Measurements from ENCODE around the gene AIF1L. TPM values are rescaled to one million over a fixed set of nuclear protein-coding genes. Genes with fewer than 3 reads are reported as not detected.

Gene AIF1L
- total and polyA plus RNA-seq, 2 of the 4 experiments (the other 2 are of a cell fraction) = 0.18 to 0.19 TPM

DNA sequence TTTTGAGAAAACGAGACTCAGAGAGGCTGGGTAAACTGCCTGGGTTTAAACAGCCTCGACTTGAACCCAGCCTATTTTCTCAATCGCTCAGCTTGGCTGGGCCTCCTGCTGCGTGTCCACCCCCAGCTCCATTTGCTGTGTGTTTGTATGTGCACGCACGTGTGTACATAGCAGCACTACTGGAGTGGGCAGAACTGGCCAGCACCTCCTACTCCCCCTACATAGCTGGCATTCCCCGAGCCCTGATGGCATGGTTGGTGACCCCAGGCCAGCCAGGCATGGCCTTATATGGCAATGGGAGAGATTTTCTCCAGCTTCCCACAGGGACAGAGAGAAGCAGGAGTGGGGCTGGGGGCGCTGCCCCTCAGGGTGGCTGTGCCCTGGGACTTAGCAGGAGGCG, 4.1 kb downstream of the AIF1L start:
- no peak overlapping the region for H3K23ac ChIP-seq (ENCODE audit: low read depth, low read length)
- 68% methylated on average over 2 of the region's 9 CpGs; no CpG with 5 or more reads in 1 of the 2 experiments for WGBS, 2 experiments (ENCODE audit: extremely low coverage in 2 of 2, insufficient read length in 1 of 2)
- DNase-seq (no peak), ATAC-seq (ENCODE audit: low read depth) (peak; percentile 61)
- dilution Hi-C loops (cut with HindIII; ENCODE audit: low sequenced_read_pairs, unreplicated experiment) = no loop called here
- in situ Hi-C loops (cut with MboI; ENCODE audit: low sequenced_read_pairs) = no loop called here
- ChIA-PET POLR2A (ENCODE audit: unreplicated experiment) (no interaction called here), CTCF (no interaction called here)
- no peak overlapping the region for H2BK20ac ChIP-seq (ENCODE audit: low read depth, low read length)
- no peak overlapping the region for H3K4me2 ChIP-seq (ENCODE audit: low read depth, low read length)
- BruUV-seq (replicated peaks) = no TSS peak
- H2AFZ ChIP-seq (replicated peaks; ENCODE audit: low read length, poor library complexity) = peak overlapping the region; percentile 53
- no peak overlapping the region for H2BK15ac ChIP-seq (ENCODE audit: low read depth, low read length)
- no peak overlapping the region for H2BK120ac ChIP-seq (ENCODE audit: low read depth, low read length)
- 0 out of 2 replicates have a peak, but pooled peaks cover 2% of the 10 kb centered on the region for H3K9me3 ChIP-seq (ENCODE audit: control insufficient read depth, insufficient read depth, low read length)
- no peaks in the 10 kb centered on the region for H3K79me1 ChIP-seq (ENCODE audit: low read depth in 1 of 2, low read length in 2 of 2)
- H3K4me1 ChIP-seq (ENCODE audit: control insufficient read depth, insufficient read depth, low read length) = peaks cover 2% of the 10 kb centered on the region; the same call in 1 of the 2 replicates
- no peak overlapping the region for H3K56ac ChIP-seq (ENCODE audit: extremely low read depth, insufficient read depth, low read length)
- intact Hi-C loops (cut with micrococcal nuclease) = no loop called here
- no peak overlapping the region for H3K4ac ChIP-seq (ENCODE audit: low read depth, low read length)
- H2AK9ac ChIP-seq (replicated peaks; ENCODE audit: low read depth, low read length, poor library complexity) = peak overlapping the region; percentile 0
- H4K8ac ChIP-seq (ENCODE audit: low read depth in 2 of 2, low read length in 2 of 2) = 0 out of 4 replicates have a peak overlapping the region, but pooled peaks of 1 of the 2 experiments have one; percentile 57
- no peaks in the 10 kb centered on the region for H3K36me3 ChIP-seq (ENCODE audit: control insufficient read depth, insufficient read depth, low read length)
- no peak overlapping the region for H3K9ac ChIP-seq (ENCODE audit: low read depth, low read length)
- H2BK5ac ChIP-seq (ENCODE audit: low read depth, low read length, poor library complexity, severe bottlenecking) = no peak overlapping the region
- H3K27ac ChIP-seq (ENCODE audit: insufficient read depth, low read length) = no peak overlapping the region
- no peak overlapping the region for H4K5ac ChIP-seq (ENCODE audit: low read depth, low read length)
- no peak overlapping the region for H3K18ac ChIP-seq (ENCODE audit: low read depth, low read length)
- H3K14ac ChIP-seq (replicated peaks; ENCODE audit: low read depth, low read length) = no peak overlapping the region
- H2AK5ac ChIP-seq (ENCODE audit: low read depth, low read length) = no peak overlapping the region
- H4K20me1 ChIP-seq (ENCODE audit: insufficient read depth, low read length) = no peaks in the 10 kb centered on the region
- H3K27me3 ChIP-seq (ENCODE audit: control insufficient read depth, insufficient read depth, low read length) = peaks cover 37% of the 10 kb centered on the region
- H3K9me1 ChIP-seq (ENCODE audit: insufficient read depth, low read length) = no peaks in the 10 kb centered on the region
- no peak overlapping the region for H3K4me3 ChIP-seq (ENCODE audit: insufficient read depth, low read depth, low read length)
- H4K91ac ChIP-seq (ENCODE audit: insufficient read depth, low read depth, low read length) = no peak overlapping the region; the same call in 1 of the 2 replicates
- TF ChIP-seq SMC3 (IDR thresholded peaks at IDR 0.05; ENCODE audit: low read depth, low read length) = no peak
- TF ChIP-seq BHLHE40 (IDR thresholded peaks at IDR 0.05; ENCODE audit: low read depth, low read length) = peak; percentile 28; the same call in 1 of the 2 replicates
- no peak for TF ChIP-seq MAZ (IDR thresholded peaks at IDR 0.05; ENCODE audit: borderline replicate concordance, low read depth, low read length)
- TF ChIP-seq MAFK (IDR thresholded peaks at IDR 0.05; ENCODE audit: low read depth, low read length) = no peak
- TF ChIP-seq MXI1 (IDR thresholded peaks at IDR 0.05; ENCODE audit: borderline replicate concordance, low read depth, low read length) = no peak
- TF ChIP-seq, protein P1, sequence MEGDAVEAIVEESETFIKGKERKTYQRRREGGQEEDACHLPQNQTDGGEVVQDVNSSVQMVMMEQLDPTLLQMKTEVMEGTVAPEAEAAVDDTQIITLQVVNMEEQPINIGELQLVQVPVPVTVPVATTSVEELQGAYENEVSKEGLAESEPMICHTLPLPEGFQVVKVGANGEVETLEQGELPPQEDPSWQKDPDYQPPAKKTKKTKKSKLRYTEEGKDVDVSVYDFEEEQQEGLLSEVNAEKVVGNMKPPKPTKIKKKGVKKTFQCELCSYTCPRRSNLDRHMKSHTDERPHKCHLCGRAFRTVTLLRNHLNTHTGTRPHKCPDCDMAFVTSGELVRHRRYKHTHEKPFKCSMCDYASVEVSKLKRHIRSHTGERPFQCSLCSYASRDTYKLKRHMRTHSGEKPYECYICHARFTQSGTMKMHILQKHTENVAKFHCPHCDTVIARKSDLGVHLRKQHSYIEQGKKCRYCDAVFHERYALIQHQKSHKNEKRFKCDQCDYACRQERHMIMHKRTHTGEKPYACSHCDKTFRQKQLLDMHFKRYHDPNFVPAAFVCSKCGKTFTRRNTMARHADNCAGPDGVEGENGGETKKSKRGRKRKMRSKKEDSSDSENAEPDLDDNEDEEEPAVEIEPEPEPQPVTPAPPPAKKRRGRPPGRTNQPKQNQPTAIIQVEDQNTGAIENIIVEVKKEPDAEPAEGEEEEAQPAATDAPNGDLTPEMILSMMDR (conservative IDR thresholded peaks at IDR 0.05; ENCODE audit: low read depth, low read length) = no peak

All from IMR-90 (cell line).